Measurements from ENCODE around the gene RTKN.

- no peak for TF ChIP-seq ZNF501 (CRISPR knock-in tag; IDR thresholded peaks at IDR 0.05)
- no peak for TF ChIP-seq PBX2 (CRISPR knock-in tag; IDR thresholded peaks at IDR 0.05)
- TF ChIP-seq RFXAP (CRISPR knock-in tag; IDR thresholded peaks at IDR 0.05; ENCODE audit: borderline replicate concordance): no peak
- no peak for TF ChIP-seq CTCF (CRISPR knock-in tag; IDR thresholded peaks at IDR 0.05)
- TF ChIP-seq ZNF816 (CRISPR knock-in tag; IDR thresholded peaks at IDR 0.05; ENCODE audit: borderline replicate concordance): no peak
- no peak for TF ChIP-seq PATZ1 (CRISPR knock-in tag; IDR thresholded peaks at IDR 0.05)
- no peak for TF ChIP-seq CBX5 (CRISPR knock-in tag; IDR thresholded peaks at IDR 0.05; ENCODE audit: borderline replicate concordance)
- TF ChIP-seq ESRRA (CRISPR knock-in tag; IDR thresholded peaks at IDR 0.05; ENCODE audit: low read depth): no peak
- no peak for TF ChIP-seq POLR2A (IDR thresholded peaks at IDR 0.05; ENCODE audit: insufficient read depth in 1 of 2, low read depth in 2 of 2, low read length in 2 of 2)
- TF ChIP-seq TAF1 (CRISPR knock-in tag; IDR thresholded peaks at IDR 0.05): no peak
- no peak for TF ChIP-seq SP4 (CRISPR knock-in tag; IDR thresholded peaks at IDR 0.05)
- TF ChIP-seq RBM39 (IDR thresholded peaks at IDR 0.05; ENCODE audit: low read depth, low read length, poor library complexity, severe bottlenecking): no peak
- TF ChIP-seq ZNF780A (CRISPR knock-in tag; IDR thresholded peaks at IDR 0.05): no peak
Observed at GRCh38 chr2:74430502-74430901, 11.2 kb downstream of the RTKN start.
